ENCODE data around the gene ZZZ3.

DNA sequence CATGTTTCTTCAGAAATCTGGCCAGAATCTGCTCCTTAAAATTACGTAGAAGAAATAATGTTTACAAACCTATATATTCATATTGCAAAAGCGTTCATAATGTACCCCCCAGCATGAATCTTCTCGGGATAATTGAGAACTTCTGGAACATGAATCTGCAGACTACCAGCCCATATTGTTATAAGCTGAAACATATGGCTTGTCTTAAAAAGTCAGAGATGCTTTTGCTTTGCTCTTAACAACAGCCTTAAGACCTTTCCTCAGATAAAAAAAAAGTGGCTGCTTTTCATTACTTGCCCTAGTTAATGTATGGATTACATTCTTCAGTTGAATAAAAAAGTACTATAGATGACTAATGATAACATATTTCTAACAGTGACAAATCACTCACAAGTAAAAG lies 15.0 kb upstream of the ZZZ3 start:
- no peak for TF ChIP-seq POLR2A (IDR thresholded peaks at IDR 0.05)
- TF ChIP-seq, protein P1, sequence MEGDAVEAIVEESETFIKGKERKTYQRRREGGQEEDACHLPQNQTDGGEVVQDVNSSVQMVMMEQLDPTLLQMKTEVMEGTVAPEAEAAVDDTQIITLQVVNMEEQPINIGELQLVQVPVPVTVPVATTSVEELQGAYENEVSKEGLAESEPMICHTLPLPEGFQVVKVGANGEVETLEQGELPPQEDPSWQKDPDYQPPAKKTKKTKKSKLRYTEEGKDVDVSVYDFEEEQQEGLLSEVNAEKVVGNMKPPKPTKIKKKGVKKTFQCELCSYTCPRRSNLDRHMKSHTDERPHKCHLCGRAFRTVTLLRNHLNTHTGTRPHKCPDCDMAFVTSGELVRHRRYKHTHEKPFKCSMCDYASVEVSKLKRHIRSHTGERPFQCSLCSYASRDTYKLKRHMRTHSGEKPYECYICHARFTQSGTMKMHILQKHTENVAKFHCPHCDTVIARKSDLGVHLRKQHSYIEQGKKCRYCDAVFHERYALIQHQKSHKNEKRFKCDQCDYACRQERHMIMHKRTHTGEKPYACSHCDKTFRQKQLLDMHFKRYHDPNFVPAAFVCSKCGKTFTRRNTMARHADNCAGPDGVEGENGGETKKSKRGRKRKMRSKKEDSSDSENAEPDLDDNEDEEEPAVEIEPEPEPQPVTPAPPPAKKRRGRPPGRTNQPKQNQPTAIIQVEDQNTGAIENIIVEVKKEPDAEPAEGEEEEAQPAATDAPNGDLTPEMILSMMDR (IDR thresholded peaks at IDR 0.05 in 8 of 11, conservative IDR thresholded peaks at IDR 0.05 in 3 of 11): no peak

Data from spleen (tissue), 7 donors.